ENCODE results near the gene DDX51.

Gene DDX51

DNA sequence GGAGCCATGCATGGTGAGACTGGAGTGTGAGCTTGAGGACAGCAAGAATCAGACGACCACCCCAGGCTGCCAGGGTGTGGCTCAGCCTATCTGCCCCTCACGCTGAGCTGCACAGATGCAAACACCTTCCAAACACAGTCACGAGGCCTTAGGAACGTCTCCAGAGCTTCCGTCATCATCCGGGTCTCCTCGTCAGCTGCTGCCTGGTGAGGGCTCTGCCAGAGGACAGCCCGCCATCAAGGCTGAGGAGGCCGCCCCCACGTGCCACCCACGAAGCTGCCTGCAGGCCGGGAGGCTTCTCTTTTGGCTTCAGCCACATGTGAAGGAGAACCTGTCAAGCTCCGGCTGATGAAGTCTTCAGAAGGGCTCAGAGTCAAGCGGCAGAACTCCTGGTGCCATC lies 13.4 kb downstream of the DDX51 start:
- TF ChIP-seq TAF1 (IDR thresholded peaks at IDR 0.05; ENCODE audit: borderline replicate concordance, insufficient read depth, low read length) (no peak), SIN3A (IDR thresholded peaks at IDR 0.05; ENCODE audit: borderline replicate concordance, insufficient read depth, low read length) (no peak), FOXP2 (optimal IDR thresholded peaks at IDR 0.05; ENCODE audit: borderline replicate concordance, extremely low read depth, extremely low read length, insufficient read depth) (no peak), POLR2AphosphoS5 (IDR thresholded peaks at IDR 0.05; ENCODE audit: low read depth, low read length) (no peak), REST (IDR thresholded peaks at IDR 0.05; ENCODE audit: insufficient read depth in 1 of 2, low read depth in 2 of 2, low read length in 2 of 2) (no peak)

- TF ChIP-seq SIN3A (IDR thresholded peaks at IDR 0.05; ENCODE audit: borderline replicate concordance, insufficient read depth, low read length) (no peak), FOXP2 (optimal IDR thresholded peaks at IDR 0.05; ENCODE audit: borderline replicate concordance, extremely low read depth, extremely low read length, insufficient read depth) (no peak), POLR2AphosphoS5 (IDR thresholded peaks at IDR 0.05; ENCODE audit: low read depth, low read length) (no peak), TAF1 (IDR thresholded peaks at IDR 0.05; ENCODE audit: borderline replicate concordance, insufficient read depth, low read length) (no peak), REST (IDR thresholded peaks at IDR 0.05; ENCODE audit: insufficient read depth in 1 of 2, low read depth in 2 of 2, low read length in 2 of 2) (no peak)
Measured at GRCh38 chr12:132129007-132129406, 15.1 kb downstream of the DDX51 start.

GRCh38 chr12:132127041-132127440 lies 17.1 kb downstream of the DDX51 start:
- no peak for TF ChIP-seq TAF1 (IDR thresholded peaks at IDR 0.05; ENCODE audit: borderline replicate concordance, insufficient read depth, low read length)
- no peak for TF ChIP-seq REST (IDR thresholded peaks at IDR 0.05; ENCODE audit: insufficient read depth in 1 of 2, low read depth in 2 of 2, low read length in 2 of 2)
- TF ChIP-seq SIN3A (IDR thresholded peaks at IDR 0.05; ENCODE audit: borderline replicate concordance, insufficient read depth, low read length), result no peak
- no peak for TF ChIP-seq FOXP2 (optimal IDR thresholded peaks at IDR 0.05; ENCODE audit: borderline replicate concordance, extremely low read depth, extremely low read length, insufficient read depth)
- no peak for TF ChIP-seq POLR2AphosphoS5 (IDR thresholded peaks at IDR 0.05; ENCODE audit: low read depth, low read length)

DNA sequence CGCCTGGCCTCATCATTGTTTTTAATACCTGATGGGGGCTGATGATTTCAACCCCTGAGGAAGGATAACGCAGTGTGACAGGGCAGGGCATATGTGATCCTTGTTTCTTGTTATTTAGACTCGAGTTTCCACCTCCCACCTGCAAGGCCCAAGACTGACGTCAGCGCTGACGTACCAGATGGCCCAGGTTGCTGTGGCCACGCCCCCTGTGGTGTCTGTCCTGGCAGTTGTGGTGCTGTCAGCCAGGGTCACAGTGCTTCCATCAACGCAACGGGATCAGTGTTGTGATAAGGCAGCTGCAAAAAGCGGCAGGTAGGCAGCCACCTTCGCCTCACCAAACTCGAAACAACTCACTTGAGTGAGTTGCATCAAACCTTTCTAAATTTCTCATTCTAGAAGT lies 18.4 kb downstream of the DDX51 start:
- TF ChIP-seq SIN3A (IDR thresholded peaks at IDR 0.05; ENCODE audit: borderline replicate concordance, insufficient read depth, low read length), result no peak
- no peak for TF ChIP-seq REST (IDR thresholded peaks at IDR 0.05; ENCODE audit: insufficient read depth in 1 of 2, low read depth in 2 of 2, low read length in 2 of 2)
- TF ChIP-seq POLR2AphosphoS5 (IDR thresholded peaks at IDR 0.05; ENCODE audit: low read depth, low read length), result no peak
- no peak for TF ChIP-seq FOXP2 (optimal IDR thresholded peaks at IDR 0.05; ENCODE audit: borderline replicate concordance, extremely low read depth, extremely low read length, insufficient read depth)
- TF ChIP-seq TAF1 (IDR thresholded peaks at IDR 0.05; ENCODE audit: borderline replicate concordance, insufficient read depth, low read length), result no peak

Measured in PFSK-1 (cell line).